ENCODE data around the gene NOX3.

The NOX3 gene

DNA sequence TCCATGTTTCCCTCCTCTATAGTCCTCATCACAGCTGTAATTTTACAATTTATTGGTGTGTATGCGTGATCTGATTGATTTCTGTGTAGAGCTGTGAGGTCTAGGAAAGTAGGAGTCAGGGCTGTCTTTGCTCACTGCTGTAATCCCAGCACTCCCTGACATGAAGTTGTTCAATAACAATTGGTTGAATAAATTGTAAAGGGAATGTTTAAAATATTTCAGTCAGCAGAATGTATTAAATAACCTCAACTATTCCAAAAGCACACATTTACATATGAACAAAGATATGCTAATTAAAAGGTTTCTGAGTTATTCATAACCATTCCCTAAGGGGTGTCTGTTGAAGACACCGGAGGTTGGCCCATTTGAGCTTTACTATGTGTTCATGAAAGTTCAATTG is 31.5 kb downstream of the NOX3 start:
- Histone ChIP-seq H3K4me1 (ENCODE audit: insufficient read depth, low read length, poor library complexity, severe bottlenecking) (no peaks in the 10 kb centered on the region), H2AFZ (ENCODE audit: low read length) (no peak overlapping the region), H3K4me3 (ENCODE audit: low read length, poor library complexity, severe bottlenecking) (no peak overlapping the region), H3K9ac (ENCODE audit: low read depth, low read length, poor library complexity, severe bottlenecking) (no peak overlapping the region), H3K79me2 (ENCODE audit: insufficient read depth, low read length) (no peaks in the 10 kb centered on the region), H3K27me3 (ENCODE audit: insufficient read depth, low read length, poor library complexity, severe bottlenecking) (no peaks in the 10 kb centered on the region), H3K9me2 (replicated peaks; ENCODE audit: low read depth, low read length) (no peaks in the 10 kb centered on the region), H3K9me3 (ENCODE audit: insufficient read depth, low read depth, low read length) (no peaks in the 10 kb centered on the region), H3K4me2 (ENCODE audit: low read depth, low read length, poor library complexity, severe bottlenecking) (no peak overlapping the region), H3F3A (ENCODE audit: low read depth) (no peaks in the 10 kb centered on the region), H4K20me1 (ENCODE audit: insufficient read depth, low read length, poor library complexity, severe bottlenecking) (no peaks in the 10 kb centered on the region), H3K36me3 (ENCODE audit: insufficient read depth, low read length) (no peaks in the 10 kb centered on the region)
- no peak for TF ChIP-seq EZH2phosphoT487 (IDR thresholded peaks at IDR 0.05; ENCODE audit: borderline replicate concordance)
- TF ChIP-seq, protein P1, sequence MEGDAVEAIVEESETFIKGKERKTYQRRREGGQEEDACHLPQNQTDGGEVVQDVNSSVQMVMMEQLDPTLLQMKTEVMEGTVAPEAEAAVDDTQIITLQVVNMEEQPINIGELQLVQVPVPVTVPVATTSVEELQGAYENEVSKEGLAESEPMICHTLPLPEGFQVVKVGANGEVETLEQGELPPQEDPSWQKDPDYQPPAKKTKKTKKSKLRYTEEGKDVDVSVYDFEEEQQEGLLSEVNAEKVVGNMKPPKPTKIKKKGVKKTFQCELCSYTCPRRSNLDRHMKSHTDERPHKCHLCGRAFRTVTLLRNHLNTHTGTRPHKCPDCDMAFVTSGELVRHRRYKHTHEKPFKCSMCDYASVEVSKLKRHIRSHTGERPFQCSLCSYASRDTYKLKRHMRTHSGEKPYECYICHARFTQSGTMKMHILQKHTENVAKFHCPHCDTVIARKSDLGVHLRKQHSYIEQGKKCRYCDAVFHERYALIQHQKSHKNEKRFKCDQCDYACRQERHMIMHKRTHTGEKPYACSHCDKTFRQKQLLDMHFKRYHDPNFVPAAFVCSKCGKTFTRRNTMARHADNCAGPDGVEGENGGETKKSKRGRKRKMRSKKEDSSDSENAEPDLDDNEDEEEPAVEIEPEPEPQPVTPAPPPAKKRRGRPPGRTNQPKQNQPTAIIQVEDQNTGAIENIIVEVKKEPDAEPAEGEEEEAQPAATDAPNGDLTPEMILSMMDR (conservative IDR thresholded peaks at IDR 0.05; ENCODE audit: low read length): no peak

DNA sequence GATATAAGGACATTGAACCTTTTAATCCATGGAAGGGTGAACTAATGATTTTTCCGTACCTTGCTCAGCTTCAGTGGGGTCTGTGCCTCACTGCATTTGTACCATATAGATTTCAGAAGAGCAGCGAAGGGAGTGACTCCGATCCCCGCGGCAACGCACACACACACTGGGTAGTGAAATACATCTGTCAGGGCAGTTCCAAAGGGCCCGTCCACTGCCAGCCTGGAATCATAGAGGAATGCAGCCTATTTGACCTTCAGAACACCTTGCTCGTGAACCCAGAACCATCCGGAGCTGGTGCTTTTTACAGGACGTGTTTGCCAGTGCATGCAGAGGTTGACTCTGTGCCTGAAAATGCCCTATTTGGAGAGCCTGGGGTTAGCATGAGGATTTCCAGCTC is 33.0 kb downstream of the NOX3 start:
- no peak overlapping the region for H2AFZ ChIP-seq (ENCODE audit: low read length)
- H3K9me3 ChIP-seq (ENCODE audit: insufficient read depth, low read depth, low read length): no peaks in the 10 kb centered on the region

DNA sequence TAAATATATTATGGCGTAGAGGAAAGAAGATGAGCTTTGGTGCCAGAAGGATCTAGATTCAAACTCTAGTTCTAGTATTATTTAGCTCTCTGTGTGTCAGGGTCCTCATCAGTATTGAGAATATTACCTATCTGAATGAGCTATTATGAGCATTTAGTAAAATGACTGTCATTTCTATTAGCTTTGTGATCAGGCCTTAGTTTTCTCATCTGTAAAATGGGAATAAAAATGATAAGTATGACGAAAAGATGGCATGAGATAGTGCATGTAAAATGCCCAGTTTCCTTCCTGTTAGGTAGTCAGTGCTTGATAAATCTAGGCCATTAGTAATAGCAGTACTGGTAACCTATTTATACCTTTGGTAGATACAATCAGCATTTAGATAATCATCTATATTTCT is 35.1 kb downstream of the NOX3 start:
- no peaks in the 10 kb centered on the region for H3K9me3 ChIP-seq (ENCODE audit: insufficient read depth, low read depth, low read length)
- no peaks in the 10 kb centered on the region for H3F3A ChIP-seq (ENCODE audit: low read depth)
- H3K27me3 ChIP-seq (ENCODE audit: insufficient read depth, low read length, poor library complexity, severe bottlenecking): no peaks in the 10 kb centered on the region
- no peak overlapping the region for H3K4me3 ChIP-seq (ENCODE audit: low read length, poor library complexity, severe bottlenecking)
- no peak overlapping the region for H3K4me2 ChIP-seq (ENCODE audit: low read depth, low read length, poor library complexity, severe bottlenecking)
- no peaks in the 10 kb centered on the region for H4K20me1 ChIP-seq (ENCODE audit: insufficient read depth, low read length, poor library complexity, severe bottlenecking)
- H3K4me1 ChIP-seq (ENCODE audit: insufficient read depth, low read length, poor library complexity, severe bottlenecking): peaks cover 11% of the 10 kb centered on the region
- H3K36me3 ChIP-seq (ENCODE audit: insufficient read depth, low read length): no peaks in the 10 kb centered on the region
- no peak overlapping the region for H2AFZ ChIP-seq (ENCODE audit: low read length)
- no peak overlapping the region for H3K9ac ChIP-seq (ENCODE audit: low read depth, low read length, poor library complexity, severe bottlenecking)
- no peak for TF ChIP-seq EZH2phosphoT487 (IDR thresholded peaks at IDR 0.05; ENCODE audit: borderline replicate concordance)
- TF ChIP-seq, protein P1 (conservative IDR thresholded peaks at IDR 0.05; ENCODE audit: low read length): no peak
- no peaks in the 10 kb centered on the region for H3K79me2 ChIP-seq (ENCODE audit: insufficient read depth, low read length)
- no peaks in the 10 kb centered on the region for H3K9me2 ChIP-seq (replicated peaks; ENCODE audit: low read depth, low read length)

More for the DNA sequence above, 33.0 kb downstream of the NOX3 start:
- H3K9me2 ChIP-seq (replicated peaks; ENCODE audit: low read depth, low read length): no peaks in the 10 kb centered on the region
- H3K9ac ChIP-seq (ENCODE audit: low read depth, low read length, poor library complexity, severe bottlenecking): no peak overlapping the region
- no peak overlapping the region for H3K4me3 ChIP-seq (ENCODE audit: low read length, poor library complexity, severe bottlenecking)
- H4K20me1 ChIP-seq (ENCODE audit: insufficient read depth, low read length, poor library complexity, severe bottlenecking): no peaks in the 10 kb centered on the region
- no peaks in the 10 kb centered on the region for H3K36me3 ChIP-seq (ENCODE audit: insufficient read depth, low read length)
- no peaks in the 10 kb centered on the region for H3K79me2 ChIP-seq (ENCODE audit: insufficient read depth, low read length)
- no peaks in the 10 kb centered on the region for H3F3A ChIP-seq (ENCODE audit: low read depth)
- TF ChIP-seq, protein P1 (conservative IDR thresholded peaks at IDR 0.05; ENCODE audit: low read length): no peak
- TF ChIP-seq EZH2phosphoT487 (IDR thresholded peaks at IDR 0.05; ENCODE audit: borderline replicate concordance): no peak
- no peaks in the 10 kb centered on the region for H3K27me3 ChIP-seq (ENCODE audit: insufficient read depth, low read length, poor library complexity, severe bottlenecking)
- peaks cover 11% of the 10 kb centered on the region for H3K4me1 ChIP-seq (ENCODE audit: insufficient read depth, low read length, poor library complexity, severe bottlenecking)
- H3K4me2 ChIP-seq (ENCODE audit: low read depth, low read length, poor library complexity, severe bottlenecking): no peak overlapping the region
